PC-9 (cell line): ENCODE data around the gene IMMP2L. TPM values are rescaled to one million over a fixed set of nuclear protein-coding genes. Genes with fewer than 3 reads are reported as not detected.

Source experiments
- BruUV-seq: library from RNA; stranded (reverse); fragments of 400-500 nt; replicated peaks from 2 replicates; lab custom pipeline; 2021; lab: Mats Ljungman, UMichigan
- CTCF ChIA-PET: fragments of 300-600 bp; sonication (Branson Sonifier 250); formaldehyde crosslinking; loops from one replicate; lab custom pipeline; 2022; ENCODE audit warnings: antibody characterized with exemption; lab: Charles Lee
- POLR2A ChIA-PET: fragments of 300-600 bp; sonication (Branson Sonifier 250); formaldehyde crosslinking; loops from one replicate; lab custom pipeline; 2022; ENCODE audit warnings: antibody characterized with exemption; ENCODE audit not compliant: unreplicated experiment; lab: Charles Lee
- DNase-seq, 2 experiments: peaks; one replicate each; pipeline versions ENCODE4 v3.0.0 to v3.0.0-alpha.2; 2015 to 2022; ENCODE audit warnings: mixed read lengths in 1 of 2
- H2AFZ ChIP-seq: fragments of 200-600 bp; sonication (generic); 2 replicates; pipeline ENCODE4 v1.8.1; 2017; ENCODE audit warnings: antibody characterized with exemption
- H3F3A ChIP-seq: fragments of 200-600 bp; sonication (generic); 2 replicates; pipeline ENCODE4 v1.8.1; 2017; ENCODE audit warnings: antibody characterized with exemption, mild to moderate bottlenecking, low read depth; ENCODE audit not compliant: insufficient read depth
- H3K27ac ChIP-seq: fragments of 200-600 bp; sonication (generic); 2 replicates; pipeline ENCODE4 v1.6.1; 2016; ENCODE audit warnings: mixed run types
- H3K27me3 ChIP-seq: fragments of 200-600 bp; sonication (generic); 2 replicates; pipeline ENCODE4 v1.6.1; 2016; ENCODE audit warnings: low read depth, mixed run types; ENCODE audit not compliant: insufficient read depth
- H3K36me3 ChIP-seq: fragments of 200-600 bp; sonication (generic); 2 replicates; pipeline ENCODE4 v1.6.1; 2016; ENCODE audit warnings: low read depth, mixed run types
- H3K4me1 ChIP-seq: fragments of 200-600 bp; sonication (generic); replicated peaks from 2 replicates; pipeline ENCODE4 v1.6.1; 2016; ENCODE audit warnings: mixed run types; ENCODE audit not compliant: insufficient read depth
- H3K4me2 ChIP-seq: fragments of 200-600 bp; sonication (generic); 2 replicates; pipeline ENCODE4 v1.6.1; 2017; ENCODE audit warnings: mixed run types
- H3K4me3 ChIP-seq: fragments of 200-600 bp; sonication (generic); 2 replicates; pipeline ENCODE4 v1.6.1; 2016; ENCODE audit warnings: mixed run types
- H3K79me2 ChIP-seq: fragments of 200-600 bp; sonication (generic); 2 replicates; pipeline ENCODE4 v1.6.1; 2017; ENCODE audit warnings: low read depth, mixed run types
- H3K9me2 ChIP-seq: fragments of 200-600 bp; sonication (generic); 2 replicates; pipeline ENCODE4 v1.8.1; 2017; ENCODE audit warnings: mild to moderate bottlenecking; ENCODE audit not compliant: insufficient read depth
- H3K9me3 ChIP-seq: fragments of 200-600 bp; sonication (generic); 2 replicates; pipeline ENCODE4 v1.8.1; 2016; ENCODE audit warnings: low read depth; ENCODE audit not compliant: insufficient read depth
- H4K20me1 ChIP-seq: fragments of 200-600 bp; sonication (generic); 2 replicates; pipeline ENCODE4 v1.8.1; 2017; ENCODE audit not compliant: insufficient read depth
- CTCF ChIP-seq: fragments of 200-600 bp; sonication (generic); conservative IDR thresholded peaks from 2 replicates; pipeline ENCODE4 v1.6.1; 2017; ENCODE audit warnings: mixed run types, antibody characterized with exemption, mild to moderate bottlenecking, moderate library complexity
- EZH2 ChIP-seq: fragments of 200-600 bp; sonication (generic); IDR thresholded peaks from 2 replicates; pipeline ENCODE4 v1.8.0; 2017; ENCODE audit warnings: antibody characterized with exemption, low read depth
- intact Hi-C: fragments of 100-400 bp; cut with micrococcal nuclease; formaldehyde crosslinking; loops from one replicate; pipeline ENCODE4 v1.10.0; 2022; ENCODE audit not compliant: unreplicated experiment
- total RNA-seq: library from RNA; stranded (reverse); gene quantifications from 2 replicates; pipeline ENCODE4 v1.2.3, GENCODE V29; 2021

Gene IMMP2L
- total RNA-seq, 1 experiment from 2014 or later, result 40.5 TPM

DNA sequence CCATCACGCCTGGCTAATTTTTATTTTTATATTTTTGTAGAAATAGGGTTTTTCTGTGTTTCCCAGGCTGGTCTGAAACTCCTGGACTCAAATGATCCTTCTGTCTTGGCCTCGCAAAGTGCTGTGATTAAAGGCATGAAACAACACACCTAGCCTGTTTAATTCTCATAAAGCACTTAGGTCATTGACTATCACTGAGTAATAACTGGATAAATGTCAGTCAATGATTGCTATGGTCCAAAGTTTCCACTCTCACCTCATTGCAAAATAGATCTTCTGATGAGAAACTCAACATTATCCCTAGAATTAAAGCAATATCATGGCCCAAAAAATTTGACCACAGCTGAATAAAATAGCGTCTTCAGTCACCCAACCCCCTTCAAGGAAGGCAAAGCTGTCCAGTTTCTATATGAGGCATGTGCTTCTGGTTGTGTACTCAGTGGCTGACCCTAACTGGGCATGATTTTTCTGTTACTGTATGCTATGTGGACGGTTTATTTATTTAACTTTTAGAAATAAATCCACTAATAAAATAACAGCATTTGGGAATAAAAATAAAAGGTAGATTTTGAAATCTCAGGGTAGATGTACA lies 557.9 kb downstream of the IMMP2L start:
- POLR2A ChIA-PET, result interaction anchor here (0.6 kb wide), 1 partner anchor 18 kb away, joined by 7 read pairs; no protein-coding TSS in a partner anchor
- no peaks in the 10 kb centered on the region for H3K9me3 ChIP-seq
- no peaks in the 10 kb centered on the region for H3K27me3 ChIP-seq
- intact Hi-C loops, result no loop called here
- DNase-seq, result no peak
- no peak overlapping the region for H3K4me2 ChIP-seq
- no peaks in the 10 kb centered on the region for H3K36me3 ChIP-seq
- no TSS peak for BruUV-seq
- CTCF ChIA-PET, result no interaction called here
- no peaks in the 10 kb centered on the region for H3F3A ChIP-seq
- H3K9me2 ChIP-seq, result no peaks in the 10 kb centered on the region
- H3K4me3 ChIP-seq, result no peak overlapping the region
- TF ChIP-seq CTCF (no peak), EZH2 (no peak)
- no peaks in the 10 kb centered on the region for H3K79me2 ChIP-seq
- H2AFZ ChIP-seq, result no peak overlapping the region
- no peak overlapping the region for H3K27ac ChIP-seq
- no peaks in the 10 kb centered on the region for H4K20me1 ChIP-seq
- H3K4me1 ChIP-seq, result no peaks in the 10 kb centered on the region

GRCh38 chr7:111003883-111004282 lies 558.4 kb downstream of the IMMP2L start:
- H3K27me3 ChIP-seq, result no peaks in the 10 kb centered on the region
- no peaks in the 10 kb centered on the region for H4K20me1 ChIP-seq
- no peak overlapping the region for H2AFZ ChIP-seq
- H3K79me2 ChIP-seq, result no peaks in the 10 kb centered on the region
- intact Hi-C loops, result no loop called here
- H3K4me2 ChIP-seq, result no peak overlapping the region
- BruUV-seq, result no TSS peak
- ChIA-PET POLR2A (no interaction called here), CTCF (no interaction called here)
- H3K9me3 ChIP-seq, result no peaks in the 10 kb centered on the region
- no peak overlapping the region for H3K4me3 ChIP-seq
- H3K4me1 ChIP-seq, result no peaks in the 10 kb centered on the region
- H3K27ac ChIP-seq, result no peak overlapping the region
- H3F3A ChIP-seq, result no peaks in the 10 kb centered on the region
- DNase-seq, result no peak
- no peak for TF ChIP-seq EZH2
- no peak for TF ChIP-seq CTCF
- no peaks in the 10 kb centered on the region for H3K9me2 ChIP-seq
- no peaks in the 10 kb centered on the region for H3K36me3 ChIP-seq

DNA sequence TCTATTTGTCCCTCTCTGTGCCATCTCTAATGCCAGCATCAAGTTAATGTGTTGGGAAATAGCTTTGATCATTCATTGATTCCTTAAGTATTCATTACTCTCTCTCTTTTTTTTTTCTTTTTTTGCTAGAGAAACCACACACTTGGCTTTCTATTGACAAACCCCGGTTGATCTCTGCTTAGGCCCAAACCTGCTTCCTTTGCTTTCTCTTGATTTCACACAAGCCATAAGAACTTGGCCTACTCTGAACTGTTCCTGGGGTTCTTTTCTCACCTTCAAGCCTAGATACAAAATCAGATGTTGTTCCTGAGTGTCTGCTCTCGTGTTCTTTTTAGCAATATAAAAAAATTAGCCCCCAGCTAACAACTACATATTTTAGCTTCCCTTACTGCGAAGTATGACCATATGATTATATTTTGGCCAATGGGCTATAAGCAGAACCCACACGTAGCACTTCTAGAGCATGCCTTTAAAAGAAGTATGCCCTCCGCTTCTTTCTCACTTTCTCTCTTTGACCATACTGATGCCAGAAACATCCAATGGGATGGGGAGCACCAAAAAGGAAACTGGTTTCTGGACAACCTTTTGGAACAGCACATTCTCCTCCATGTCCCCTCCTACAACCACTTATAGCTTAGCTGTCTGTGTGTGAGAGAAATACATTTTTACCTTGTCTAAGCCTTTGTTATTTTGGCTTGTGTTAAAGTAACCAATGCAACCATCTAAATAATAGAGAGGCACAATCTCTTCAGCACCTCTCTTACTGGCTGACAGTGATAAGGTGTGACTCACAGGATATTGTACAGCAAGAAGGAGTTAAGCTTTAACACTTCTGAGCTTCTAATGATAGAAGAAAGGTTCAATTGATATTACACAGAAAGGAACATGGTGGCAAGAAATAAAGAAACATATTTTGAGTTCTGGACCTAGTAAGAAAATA lies 568.0 kb downstream of the IMMP2L start:
- Histone ChIP-seq H3K27me3 (no peaks in the 10 kb centered on the region), H4K20me1 (no peaks in the 10 kb centered on the region), H3K9me2 (no peaks in the 10 kb centered on the region), H3K27ac (no peak overlapping the region), H2AFZ (no peak overlapping the region), H3K4me3 (no peak overlapping the region), H3K4me2 (no peak overlapping the region), H3K9me3 (no peaks in the 10 kb centered on the region), H3K36me3 (no peaks in the 10 kb centered on the region), H3K79me2 (no peaks in the 10 kb centered on the region), H3K4me1 (no peaks in the 10 kb centered on the region), H3F3A (no peaks in the 10 kb centered on the region)
- no peak for DNase-seq
- BruUV-seq, result no TSS peak
- TF ChIP-seq EZH2 (no peak), CTCF (no peak)
- ChIA-PET POLR2A (no interaction called here), CTCF (interaction anchor here (0.6 kb wide), 1 partner anchor 992 kb away, joined by 3 read pairs; no protein-coding TSS in a partner anchor)
- intact Hi-C loops, result no loop called here
